Parathyroid adenoma (tissue), 2 donors: ENCODE data around the gene MED27.

Experiments used
- H2AFZ ChIP-seq: fragments of 300-600 bp; sonication (generic); one replicate; pipeline ENCODE4 v1.7.0; 2017; ENCODE audit warnings: antibody characterized with exemption, mild to moderate bottlenecking
- H3K27ac ChIP-seq: fragments of 300-600 bp; sonication (generic); one replicate; pipeline ENCODE4 v1.7.0; 2017
- H3K27me3 ChIP-seq: fragments of 300-600 bp; sonication (generic); one replicate; pipeline ENCODE4 v1.7.0; 2017; ENCODE audit warnings: low read length; ENCODE audit not compliant: control insufficient read depth, insufficient read depth
- H3K36me3 ChIP-seq: fragments of 300-600 bp; sonication (generic); one replicate; pipeline ENCODE4 v1.7.0; 2017; ENCODE audit warnings: low read length; ENCODE audit not compliant: control insufficient read depth, insufficient read depth
- H3K4me1 ChIP-seq: fragments of 300-600 bp; sonication (generic); one replicate; pipeline ENCODE4 v1.7.0; 2017; ENCODE audit warnings: control low read depth
- H3K4me2 ChIP-seq: fragments of 300-600 bp; sonication (generic); one replicate; pipeline ENCODE4 v1.7.0; 2017; ENCODE audit warnings: low read length
- H3K4me3 ChIP-seq: fragments of 300-600 bp; sonication (generic); one replicate; pipeline ENCODE4 v1.7.0; 2017; ENCODE audit warnings: low read depth, low read length
- H3K79me2 ChIP-seq: fragments of 300-600 bp; sonication (generic); one replicate; pipeline ENCODE4 v1.7.0; 2017; ENCODE audit warnings: control low read depth
- H3K9ac ChIP-seq: fragments of 300-600 bp; sonication (generic); one replicate; pipeline ENCODE4 v1.7.0; 2017; ENCODE audit warnings: mild to moderate bottlenecking
- H3K9me3 ChIP-seq: fragments of 300-600 bp; sonication (generic); one replicate; pipeline ENCODE4 v1.7.0; 2017; ENCODE audit warnings: low read length; ENCODE audit not compliant: control insufficient read depth
- TF ChIP-seq, protein P1 (sequence below): fragments of 300-600 bp; sonication (generic); IDR thresholded peaks from one replicate; pipeline ENCODE4 v1.7.0; 2017; ENCODE audit warnings: antibody characterized with exemption, mild to moderate bottlenecking
- donor health status: primary hyperparathyroidism.

MED27 gene

DNA sequence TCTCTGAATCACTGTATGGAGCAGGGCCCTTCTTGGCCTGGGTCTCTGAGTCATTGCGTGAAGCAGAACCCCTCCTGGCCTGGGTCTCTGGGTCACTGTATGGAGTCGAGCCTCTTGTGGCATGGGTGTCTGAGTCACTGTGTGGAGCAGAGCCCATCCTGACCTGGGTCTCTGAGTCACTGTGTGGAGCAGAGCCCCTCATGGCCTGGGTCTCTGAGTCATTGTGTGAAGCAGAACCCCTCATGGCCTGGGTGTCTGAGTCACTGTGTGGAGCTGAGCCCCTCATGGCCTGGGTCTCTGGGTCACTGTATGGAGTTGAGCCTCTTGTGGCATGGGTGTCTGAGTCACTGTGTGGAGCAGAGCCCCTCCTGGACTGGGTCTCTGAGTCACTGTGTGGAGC is 245.8 kb downstream of the MED27 start:
- Histone ChIP-seq H2AFZ (no peak overlapping the region), H3K79me2 (no peaks in the 10 kb centered on the region), H3K4me1 (no peaks in the 10 kb centered on the region), H3K4me2 (no peak overlapping the region), H3K9me3 (no peaks in the 10 kb centered on the region), H3K4me3 (no peak overlapping the region), H3K27me3 (no peaks in the 10 kb centered on the region), H3K36me3 (no peaks in the 10 kb centered on the region), H3K9ac (no peak overlapping the region), H3K27ac (no peak overlapping the region)
- TF ChIP-seq, protein P1, sequence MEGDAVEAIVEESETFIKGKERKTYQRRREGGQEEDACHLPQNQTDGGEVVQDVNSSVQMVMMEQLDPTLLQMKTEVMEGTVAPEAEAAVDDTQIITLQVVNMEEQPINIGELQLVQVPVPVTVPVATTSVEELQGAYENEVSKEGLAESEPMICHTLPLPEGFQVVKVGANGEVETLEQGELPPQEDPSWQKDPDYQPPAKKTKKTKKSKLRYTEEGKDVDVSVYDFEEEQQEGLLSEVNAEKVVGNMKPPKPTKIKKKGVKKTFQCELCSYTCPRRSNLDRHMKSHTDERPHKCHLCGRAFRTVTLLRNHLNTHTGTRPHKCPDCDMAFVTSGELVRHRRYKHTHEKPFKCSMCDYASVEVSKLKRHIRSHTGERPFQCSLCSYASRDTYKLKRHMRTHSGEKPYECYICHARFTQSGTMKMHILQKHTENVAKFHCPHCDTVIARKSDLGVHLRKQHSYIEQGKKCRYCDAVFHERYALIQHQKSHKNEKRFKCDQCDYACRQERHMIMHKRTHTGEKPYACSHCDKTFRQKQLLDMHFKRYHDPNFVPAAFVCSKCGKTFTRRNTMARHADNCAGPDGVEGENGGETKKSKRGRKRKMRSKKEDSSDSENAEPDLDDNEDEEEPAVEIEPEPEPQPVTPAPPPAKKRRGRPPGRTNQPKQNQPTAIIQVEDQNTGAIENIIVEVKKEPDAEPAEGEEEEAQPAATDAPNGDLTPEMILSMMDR: no peak

DNA sequence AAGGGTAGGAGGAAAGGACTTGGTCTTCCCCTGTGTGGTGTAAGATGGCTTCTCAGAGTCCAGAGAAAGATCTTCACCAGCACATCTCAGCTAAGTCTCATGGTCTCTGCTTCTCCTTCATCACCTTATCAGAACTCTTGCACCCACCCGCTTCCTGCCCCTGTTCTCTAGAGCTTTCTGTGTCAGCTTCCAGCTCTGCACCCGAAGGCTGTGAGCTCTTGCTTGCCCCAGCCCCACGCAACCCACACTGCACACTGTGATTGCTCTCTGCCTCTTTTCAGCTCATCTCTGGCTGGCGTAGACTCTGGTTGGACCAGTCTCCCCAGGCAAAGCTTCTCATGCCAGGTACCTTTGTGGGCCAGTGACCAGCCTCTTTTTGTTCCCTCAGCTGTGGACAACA is 246.6 kb downstream of the MED27 start:
- H3K4me2 ChIP-seq: no peak overlapping the region
- H3K4me1 ChIP-seq: no peaks in the 10 kb centered on the region
- H3K36me3 ChIP-seq: no peaks in the 10 kb centered on the region
- H3K27me3 ChIP-seq: no peaks in the 10 kb centered on the region
- no peak overlapping the region for H2AFZ ChIP-seq
- H3K4me3 ChIP-seq: no peak overlapping the region
- TF ChIP-seq, protein P1: no peak
- H3K27ac ChIP-seq: no peak overlapping the region
- no peaks in the 10 kb centered on the region for H3K9me3 ChIP-seq
- H3K79me2 ChIP-seq: no peaks in the 10 kb centered on the region
- H3K9ac ChIP-seq: no peak overlapping the region

DNA sequence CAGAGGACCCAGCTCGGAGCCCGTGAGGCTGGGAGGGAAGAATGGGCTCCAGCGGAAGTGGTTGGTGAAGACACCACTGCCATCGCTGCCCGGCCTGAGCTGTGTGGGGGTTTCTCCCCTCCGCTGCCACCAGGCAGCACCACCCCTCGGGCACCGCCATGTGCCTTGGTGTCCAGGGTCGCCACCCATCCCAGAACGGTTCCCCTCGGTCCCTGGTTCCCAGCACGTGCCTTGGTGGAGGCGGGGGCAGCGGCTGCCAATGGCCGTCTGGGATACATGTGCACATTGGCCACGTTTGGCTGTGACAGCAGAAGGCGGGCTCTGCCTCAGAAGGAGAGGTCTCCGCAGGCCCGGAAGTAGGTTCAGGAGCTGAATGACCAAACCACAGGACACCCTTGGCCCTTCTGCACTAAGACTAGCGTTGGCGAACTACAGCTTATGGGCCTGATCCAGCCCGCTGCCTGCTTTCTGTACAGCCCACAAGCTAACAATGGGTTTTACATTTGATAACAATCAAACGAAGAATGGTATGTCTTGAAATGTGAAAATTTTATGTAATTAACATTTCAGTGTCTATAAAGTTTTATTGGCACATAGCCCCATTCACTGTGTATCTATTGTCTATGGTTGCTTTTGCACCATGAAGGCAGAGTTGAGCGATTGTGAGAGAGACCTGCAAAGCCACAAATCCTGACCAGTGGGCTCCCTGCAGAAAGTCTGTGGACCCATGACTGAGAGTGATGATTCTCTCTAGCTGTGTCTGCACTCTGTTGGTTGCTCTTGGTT is 248.1 kb downstream of the MED27 start:
- no peaks in the 10 kb centered on the region for H3K9me3 ChIP-seq
- H3K79me2 ChIP-seq: no peaks in the 10 kb centered on the region
- TF ChIP-seq, protein P1: no peak
- no peaks in the 10 kb centered on the region for H3K36me3 ChIP-seq
- no peaks in the 10 kb centered on the region for H3K4me1 ChIP-seq
- H3K27ac ChIP-seq: no peak overlapping the region
- H3K27me3 ChIP-seq: no peaks in the 10 kb centered on the region
- no peak overlapping the region for H3K4me3 ChIP-seq
- no peak overlapping the region for H2AFZ ChIP-seq
- no peak overlapping the region for H3K9ac ChIP-seq
- H3K4me2 ChIP-seq: no peak overlapping the region

DNA sequence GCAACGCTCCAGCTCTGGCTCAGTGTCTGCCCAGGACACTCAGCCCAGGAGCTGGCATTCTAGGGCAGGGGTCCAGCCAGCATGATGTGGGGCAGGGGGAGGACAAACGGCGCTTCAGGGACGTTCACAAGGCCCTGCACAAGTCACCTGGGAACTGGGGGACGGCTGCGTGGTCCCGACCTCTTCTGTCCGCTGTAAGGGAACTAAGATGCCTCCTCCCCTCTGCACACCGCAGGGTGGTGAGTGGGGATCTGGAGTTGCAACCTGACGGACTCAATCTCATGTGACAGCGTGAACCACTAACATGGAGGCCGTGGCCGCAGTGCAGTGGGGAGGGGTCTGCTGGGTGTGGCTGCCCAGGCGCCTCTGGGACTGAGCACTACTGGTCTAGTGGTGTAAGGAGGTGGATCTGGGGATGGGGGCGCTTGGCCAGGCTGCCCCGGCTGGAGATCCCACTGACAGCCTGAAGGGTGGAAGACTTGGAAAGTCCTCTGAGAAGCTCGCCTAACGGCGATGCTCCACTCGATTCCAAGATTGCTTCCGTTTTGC is 251.8 kb downstream of the MED27 start:
- TF ChIP-seq, protein P1: no peak
- Histone ChIP-seq H3K4me2 (no peak overlapping the region), H3K27ac (no peak overlapping the region), H3K27me3 (no peaks in the 10 kb centered on the region), H3K36me3 (no peaks in the 10 kb centered on the region), H3K79me2 (no peaks in the 10 kb centered on the region), H3K4me1 (no peaks in the 10 kb centered on the region), H3K4me3 (no peak overlapping the region), H3K9me3 (no peaks in the 10 kb centered on the region), H3K9ac (no peak overlapping the region), H2AFZ (no peak overlapping the region)
